ENCODE data around the gene FCHSD1. TPM values are rescaled to one million over a fixed set of nuclear protein-coding genes. Genes with fewer than 3 reads are reported as not detected.

FCHSD1 gene
- total RNA-seq, 2 experiments from 2014 or later = 31.9 to 55.3 TPM

GRCh38 chr5:141636413-141637122 is 14.7 kb downstream of the FCHSD1 start, which contains the start of the genes HDAC3 and RELL2:
Gene HDAC3 (minus strand): TSS chr5:141636849. CDS start chr5:141636790, 59 bp downstream.
Gene RELL2 (plus strand): TSS chr5:141636997. CDS start chr5:141638226, 1,229 bp downstream.
- POLR2A ChIA-PET = interaction anchor here (0.6 to 8.6 kb wide), 18 partner anchors 9 to 280 kb away, joined by 3 to 101 read pairs (median 4); partner anchors contain the start of genes DIAPH1 and FCHSD1
- BruUV-seq (replicated peaks) = no TSS peak
- Histone ChIP-seq H3K79me2 (ENCODE audit: insufficient read depth, low read depth, low read length) (peaks cover 50% of the 10 kb centered on the region), H3K4me1 (ENCODE audit: insufficient read depth, low read length, poor library complexity, severe bottlenecking) (peaks cover 34% of the 10 kb centered on the region), H2AFZ (ENCODE audit: low read length) (peak within 1 kb of the TSS; percentile 81; the same call in 1 of the 2 replicates), H3K9me2 (ENCODE audit: insufficient read depth, low read length) (no peaks in the 10 kb centered on the region), H3K36me3 (ENCODE audit: insufficient read depth, low read length) (peaks cover 58% of the 10 kb centered on the region), H4K20me1 (ENCODE audit: insufficient read depth, low read length) (peaks cover 5% of the 10 kb centered on the region), H3K27ac (ENCODE audit: low read depth, low read length, poor library complexity, severe bottlenecking) (peak within 1 kb of the TSS; percentile 59), H3K9me3 (ENCODE audit: low read length) (no peaks in the 10 kb centered on the region), H3K4me2 (ENCODE audit: low read length) (peak within 1 kb of the TSS; percentile 73), H3K4me3 (ENCODE audit: low read depth, low read length, poor library complexity, severe bottlenecking) (peak within 1 kb of the TSS; percentile 98)
- intact Hi-C loops (cut with micrococcal nuclease; ENCODE audit: unreplicated experiment) = loop anchor here (1.0 to 5.0 kb wide), 2 partner anchors 17 to 109 kb away; no protein-coding TSS in a partner anchor
- TF ChIP-seq CTCF (conservative IDR thresholded peaks at IDR 0.05; ENCODE audit: low read length) (no peak), EZH2phosphoT487 (IDR thresholded peaks at IDR 0.05; ENCODE audit: borderline replicate concordance, low read depth, low read length) (no peak)
- CTCF ChIA-PET (ENCODE audit: unreplicated experiment) = interaction anchor here (0.9 to 2.5 kb wide), 3 partner anchors 14 to 43 kb away, joined by 4 to 11 read pairs (median 7); partner anchors contain the start of genes DIAPH1 and FCHSD1
- DNase-seq (ENCODE audit: low spot score) = peak; percentile 92

- intact Hi-C loops (cut with micrococcal nuclease; ENCODE audit: unreplicated experiment) = loop anchor here (1.0 to 5.0 kb wide), 2 partner anchors 17 to 109 kb away; no protein-coding TSS in a partner anchor
- BruUV-seq (replicated peaks) = no TSS peak
- ChIA-PET POLR2A (interaction anchor here (0.6 to 8.6 kb wide), 12 partner anchors 9 to 280 kb away, joined by 3 to 101 read pairs (median 5); partner anchors contain the start of genes DIAPH1 and FCHSD1), CTCF (ENCODE audit: unreplicated experiment) (interaction anchor here (2.5 kb wide), 1 partner anchor 43 kb away, joined by 7 read pairs; no protein-coding TSS in a partner anchor)
- H3K27ac ChIP-seq (ENCODE audit: low read depth, low read length, poor library complexity, severe bottlenecking) = no peak overlapping the region
- DNase-seq (ENCODE audit: low spot score) = no peak
- TF ChIP-seq CTCF (conservative IDR thresholded peaks at IDR 0.05; ENCODE audit: low read length) = no peak
- no peak for TF ChIP-seq EZH2phosphoT487 (IDR thresholded peaks at IDR 0.05; ENCODE audit: borderline replicate concordance, low read depth, low read length)
- peaks cover 5% of the 10 kb centered on the region for H4K20me1 ChIP-seq (ENCODE audit: insufficient read depth, low read length)
- H3K79me2 ChIP-seq (ENCODE audit: insufficient read depth, low read depth, low read length) = peaks cover 50% of the 10 kb centered on the region
- no peaks in the 10 kb centered on the region for H3K9me2 ChIP-seq (ENCODE audit: insufficient read depth, low read length)
- peaks cover 58% of the 10 kb centered on the region for H3K36me3 ChIP-seq (ENCODE audit: insufficient read depth, low read length)
- peak overlapping the region; percentile 98 for H3K4me3 ChIP-seq (ENCODE audit: low read depth, low read length, poor library complexity, severe bottlenecking)
- H2AFZ ChIP-seq (ENCODE audit: low read length) = peak overlapping the region; percentile 81; the same call in 1 of the 2 replicates
- H3K4me2 ChIP-seq (ENCODE audit: low read length) = peak overlapping the region; percentile 73
- peaks cover 34% of the 10 kb centered on the region for H3K4me1 ChIP-seq (ENCODE audit: insufficient read depth, low read length, poor library complexity, severe bottlenecking)
- H3K9me3 ChIP-seq (ENCODE audit: low read length) = no peaks in the 10 kb centered on the region
Measured at GRCh38 chr5:141636106-141636412, 15.2 kb downstream of the FCHSD1 start.

All from OCI-LY7 (cell line).